HG02970 (cell line): ENCODE data around the gene ETV6.

Experiments used
- ATAC-seq: cut with Tn5 transposase; IDR thresholded peaks from one replicate; pipeline ENCODE4 v1.9.1; 2021; ENCODE audit warnings: mild to moderate bottlenecking, moderate library complexity, moderate number of reproducible peaks; ENCODE audit not compliant: unreplicated experiment, low FRiP score

ETV6 gene

GRCh38 chr12:11688831-11689230 is 39.4 kb downstream of the ETV6 start:
- no peak for ATAC-seq

GRCh38 chr12:11689591-11690186 is 40.2 kb downstream of the ETV6 start:
- ATAC-seq: no peak

- no peak for ATAC-seq
These were observed 43.6 kb downstream of the ETV6 start for GRCh38 chr12:11693067-11693466.

- no peak for ATAC-seq
These were observed 44.1 kb downstream of the ETV6 start for GRCh38 chr12:11693601-11694000.

- no peak for ATAC-seq
These were observed 45.1 kb downstream of the ETV6 start for GRCh38 chr12:11694528-11694927.

GRCh38 chr12:11695321-11695720 is 45.8 kb downstream of the ETV6 start:
- no peak for ATAC-seq

GRCh38 chr12:11696084-11696483 is 46.6 kb downstream of the ETV6 start:
- no peak for ATAC-seq

GRCh38 chr12:11697131-11697530 is 47.7 kb downstream of the ETV6 start:
- no peak for ATAC-seq

GRCh38 chr12:11697670-11698387 is 48.4 kb downstream of the ETV6 start:
- ATAC-seq: no peak

GRCh38 chr12:11698729-11699128 is 49.3 kb downstream of the ETV6 start:
- no peak for ATAC-seq

- ATAC-seq: no peak
These were observed 52.0 kb downstream of the ETV6 start for GRCh38 chr12:11701433-11701832.

- no peak for ATAC-seq
These were observed 53.5 kb downstream of the ETV6 start for GRCh38 chr12:11702959-11703358.

GRCh38 chr12:11703378-11703777 is 53.9 kb downstream of the ETV6 start:
- no peak for ATAC-seq

- no peak for ATAC-seq
These were observed 54.6 kb downstream of the ETV6 start for GRCh38 chr12:11704089-11704488.

- no peak for ATAC-seq
These were observed 55.5 kb downstream of the ETV6 start for GRCh38 chr12:11705010-11705409.

- ATAC-seq: no peak
These were observed 57.3 kb downstream of the ETV6 start for GRCh38 chr12:11706509-11707379.

GRCh38 chr12:11707535-11707934 is 58.1 kb downstream of the ETV6 start:
- ATAC-seq: no peak

GRCh38 chr12:11709513-11709912 is 60.0 kb downstream of the ETV6 start:
- ATAC-seq: no peak

- no peak for ATAC-seq
These were observed 61.0 kb downstream of the ETV6 start for GRCh38 chr12:11710431-11710830.

- no peak for ATAC-seq
These were observed 61.4 kb downstream of the ETV6 start for GRCh38 chr12:11710906-11711305.

- ATAC-seq: no peak
These were observed 62.3 kb downstream of the ETV6 start for GRCh38 chr12:11711651-11712327.
